ENCODE results near the gene CARM1. TPM values are rescaled to one million over a fixed set of nuclear protein-coding genes. Genes with fewer than 3 reads are reported as not detected.

The CARM1 gene
- total RNA-seq, 1 donor from 2014 or later, result 66.7 TPM

DNA sequence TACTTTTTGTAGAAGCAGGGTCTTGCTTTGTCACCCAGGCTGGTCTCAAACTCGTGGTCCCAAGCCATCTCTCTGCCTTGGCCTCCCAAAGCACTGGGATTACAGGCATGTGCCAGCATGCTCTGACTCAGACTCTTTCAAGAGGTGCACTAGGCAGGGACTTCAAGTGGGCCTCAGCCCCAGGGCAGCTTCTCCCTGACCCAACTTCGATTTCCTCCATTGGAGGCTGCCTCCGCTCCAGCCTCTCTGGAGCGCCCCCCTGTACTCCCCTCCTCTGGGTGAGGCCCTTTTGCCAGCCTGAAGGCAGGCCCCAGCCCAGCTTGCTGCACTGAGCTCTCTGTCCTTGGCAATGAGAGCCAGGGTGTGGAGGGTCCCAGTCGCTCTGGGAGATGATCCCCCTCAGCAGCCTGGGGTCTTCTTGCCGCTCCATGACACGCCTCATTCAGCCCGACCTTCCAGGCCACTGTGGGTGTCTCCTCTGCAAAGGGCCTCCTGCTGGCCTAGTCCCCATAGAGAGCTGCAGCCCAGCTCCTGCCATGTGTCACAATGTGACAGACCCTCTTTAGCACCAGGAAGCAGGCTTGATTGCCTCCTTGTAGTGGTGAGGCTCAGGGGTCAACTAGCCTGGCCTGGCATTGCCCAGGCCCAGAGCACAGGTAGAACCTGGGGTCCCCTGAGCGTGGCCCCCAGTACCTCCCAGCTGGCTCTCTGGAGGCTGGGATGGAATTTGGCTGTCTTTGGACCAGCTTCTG lies 16.4 kb downstream of the CARM1 start:
- H3K4me1 Mint-ChIP-seq (ENCODE audit: unreplicated experiment), result peaks cover 39% of the 10 kb centered on the region
- H3K9me3 Mint-ChIP-seq (ENCODE audit: unreplicated experiment), result no peaks in the 10 kb centered on the region
- H3K27me3 Mint-ChIP-seq (ENCODE audit: unreplicated experiment), result no peaks in the 10 kb centered on the region
- TF ChIP-seq, protein P1, sequence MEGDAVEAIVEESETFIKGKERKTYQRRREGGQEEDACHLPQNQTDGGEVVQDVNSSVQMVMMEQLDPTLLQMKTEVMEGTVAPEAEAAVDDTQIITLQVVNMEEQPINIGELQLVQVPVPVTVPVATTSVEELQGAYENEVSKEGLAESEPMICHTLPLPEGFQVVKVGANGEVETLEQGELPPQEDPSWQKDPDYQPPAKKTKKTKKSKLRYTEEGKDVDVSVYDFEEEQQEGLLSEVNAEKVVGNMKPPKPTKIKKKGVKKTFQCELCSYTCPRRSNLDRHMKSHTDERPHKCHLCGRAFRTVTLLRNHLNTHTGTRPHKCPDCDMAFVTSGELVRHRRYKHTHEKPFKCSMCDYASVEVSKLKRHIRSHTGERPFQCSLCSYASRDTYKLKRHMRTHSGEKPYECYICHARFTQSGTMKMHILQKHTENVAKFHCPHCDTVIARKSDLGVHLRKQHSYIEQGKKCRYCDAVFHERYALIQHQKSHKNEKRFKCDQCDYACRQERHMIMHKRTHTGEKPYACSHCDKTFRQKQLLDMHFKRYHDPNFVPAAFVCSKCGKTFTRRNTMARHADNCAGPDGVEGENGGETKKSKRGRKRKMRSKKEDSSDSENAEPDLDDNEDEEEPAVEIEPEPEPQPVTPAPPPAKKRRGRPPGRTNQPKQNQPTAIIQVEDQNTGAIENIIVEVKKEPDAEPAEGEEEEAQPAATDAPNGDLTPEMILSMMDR (IDR thresholded peaks at IDR 0.05), result no peak
- no peaks in the 10 kb centered on the region for H3K36me3 Mint-ChIP-seq (ENCODE audit: unreplicated experiment)
- H3K4me3 Mint-ChIP-seq (ENCODE audit: unreplicated experiment), result no peak overlapping the region
- no peak for DNase-seq (ENCODE audit: extremely low spot score, unreplicated experiment)
- peak overlapping the region; percentile 24 for H3K27ac Mint-ChIP-seq (ENCODE audit: unreplicated experiment)

DNA sequence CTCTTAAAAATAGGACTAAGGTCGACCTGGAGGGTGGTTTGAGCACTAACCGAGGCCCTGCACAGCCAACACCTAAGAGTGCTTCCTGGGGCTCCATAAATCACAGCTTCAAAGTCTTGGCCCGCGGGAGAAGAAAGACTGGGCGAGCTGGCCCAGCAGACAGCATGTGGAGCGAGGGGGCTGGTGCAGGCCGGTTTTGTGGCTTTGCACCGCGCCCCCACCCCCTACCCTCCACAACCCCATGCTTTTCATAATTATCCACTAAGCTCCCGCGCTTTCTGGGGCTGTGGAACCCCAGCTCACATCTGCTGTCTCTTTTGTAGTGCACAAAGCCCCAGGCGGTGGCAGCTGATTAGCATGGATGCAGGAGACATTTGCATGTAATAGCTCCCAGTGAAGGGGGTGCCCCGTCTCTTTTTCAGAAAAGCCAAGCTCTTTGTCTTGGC lies 17.1 kb downstream of the CARM1 start:
- no peak for DNase-seq (ENCODE audit: extremely low spot score, unreplicated experiment)
- peaks cover 39% of the 10 kb centered on the region for H3K4me1 Mint-ChIP-seq (ENCODE audit: unreplicated experiment)
- no peaks in the 10 kb centered on the region for H3K9me3 Mint-ChIP-seq (ENCODE audit: unreplicated experiment)
- H3K4me3 Mint-ChIP-seq (ENCODE audit: unreplicated experiment), result no peak overlapping the region
- H3K27me3 Mint-ChIP-seq (ENCODE audit: unreplicated experiment), result no peaks in the 10 kb centered on the region
- H3K27ac Mint-ChIP-seq (ENCODE audit: unreplicated experiment), result no peak overlapping the region
- H3K36me3 Mint-ChIP-seq (ENCODE audit: unreplicated experiment), result no peaks in the 10 kb centered on the region
- TF ChIP-seq, protein P1 (IDR thresholded peaks at IDR 0.05), result no peak

DNA sequence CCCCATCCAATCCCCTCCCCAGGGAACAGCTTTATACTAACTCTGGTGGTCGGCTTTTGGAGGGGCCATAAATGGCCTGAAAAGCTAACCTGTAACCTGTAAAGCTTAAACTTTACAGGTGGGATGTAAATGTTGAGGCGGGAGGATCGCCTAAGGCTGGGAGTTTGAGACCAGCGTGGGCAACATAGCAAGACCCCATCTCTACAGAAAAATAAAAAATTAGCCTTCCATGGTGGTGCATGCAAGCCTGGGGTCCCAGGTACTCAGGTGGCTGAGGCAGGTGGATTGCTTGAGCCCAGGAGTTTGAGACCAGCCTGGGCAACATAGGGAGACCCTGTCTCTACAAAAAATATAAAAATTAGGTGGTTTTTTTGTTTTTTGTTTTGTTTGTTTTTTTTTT lies 18.5 kb downstream of the CARM1 start:
- Mint-ChIP-seq H3K27ac (ENCODE audit: unreplicated experiment) (no peak overlapping the region), H3K9me3 (ENCODE audit: unreplicated experiment) (no peaks in the 10 kb centered on the region), H3K4me3 (ENCODE audit: unreplicated experiment) (no peak overlapping the region), H3K27me3 (ENCODE audit: unreplicated experiment) (no peaks in the 10 kb centered on the region), H3K4me1 (ENCODE audit: unreplicated experiment) (peaks cover 42% of the 10 kb centered on the region), H3K36me3 (ENCODE audit: unreplicated experiment) (no peaks in the 10 kb centered on the region)
- TF ChIP-seq, protein P1 (IDR thresholded peaks at IDR 0.05), result no peak
- DNase-seq (ENCODE audit: extremely low spot score, unreplicated experiment), result no peak

DNA sequence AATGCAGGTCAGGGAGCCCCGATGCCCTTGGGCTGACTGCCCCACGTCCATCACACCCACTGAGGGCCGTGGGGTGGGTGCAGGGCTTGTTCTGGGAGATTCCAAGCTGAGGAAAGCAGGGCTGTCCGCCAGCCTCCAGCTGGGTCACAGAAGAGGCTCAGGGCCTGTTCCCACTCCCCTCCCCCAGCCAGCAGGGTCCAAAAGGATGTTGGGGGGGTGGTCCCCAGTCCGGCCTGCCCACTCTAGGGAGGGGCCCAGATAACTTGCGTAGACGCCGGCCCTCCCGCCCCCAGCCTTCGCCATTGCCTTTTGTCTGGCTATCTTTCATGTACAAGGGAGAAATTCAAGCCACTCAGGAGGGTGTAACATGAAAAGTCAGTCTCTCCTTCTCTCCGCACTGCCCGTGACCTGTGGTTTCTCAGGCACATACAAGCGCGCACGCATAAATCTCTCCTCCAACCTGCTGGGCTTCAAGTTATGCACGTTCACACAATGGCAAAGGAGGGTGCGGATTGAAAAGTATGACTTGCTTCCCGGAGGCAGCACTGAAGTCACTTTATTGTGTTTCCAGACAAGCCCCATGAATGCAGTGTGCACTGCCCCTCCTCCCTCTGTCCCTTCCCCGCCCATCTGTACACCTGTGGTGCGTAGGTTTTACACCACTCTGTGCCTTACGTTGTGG lies 20.2 kb downstream of the CARM1 start:
- H3K27me3 Mint-ChIP-seq (ENCODE audit: unreplicated experiment), result no peaks in the 10 kb centered on the region
- no peaks in the 10 kb centered on the region for H3K9me3 Mint-ChIP-seq (ENCODE audit: unreplicated experiment)
- TF ChIP-seq, protein P1 (IDR thresholded peaks at IDR 0.05), result no peak
- H3K4me1 Mint-ChIP-seq (ENCODE audit: unreplicated experiment), result peaks cover 45% of the 10 kb centered on the region
- H3K27ac Mint-ChIP-seq (ENCODE audit: unreplicated experiment), result no peak overlapping the region
- DNase-seq (ENCODE audit: extremely low spot score, unreplicated experiment), result no peak
- no peaks in the 10 kb centered on the region for H3K36me3 Mint-ChIP-seq (ENCODE audit: unreplicated experiment)
- H3K4me3 Mint-ChIP-seq (ENCODE audit: unreplicated experiment), result no peak overlapping the region

DNA sequence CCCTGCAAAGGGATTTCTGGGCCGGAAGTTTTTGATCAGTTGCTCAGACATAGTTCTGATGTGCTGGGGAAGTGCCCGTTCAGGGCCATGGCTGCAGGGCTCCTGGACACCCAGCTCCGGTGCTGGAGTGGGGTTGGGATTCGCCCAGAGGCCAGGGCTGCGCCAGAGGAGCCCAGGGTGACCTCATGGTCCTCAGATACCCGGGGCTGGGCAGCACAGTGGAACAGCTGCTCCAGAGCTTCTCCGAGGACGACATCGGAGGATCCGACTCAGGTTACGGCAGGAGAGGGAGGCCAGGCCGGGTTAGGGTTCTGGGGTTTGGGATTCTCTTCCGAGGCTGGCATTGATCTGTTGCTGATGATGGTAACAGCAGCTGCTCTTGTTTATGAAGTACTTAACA lies 20.9 kb downstream of the CARM1 start:
- Mint-ChIP-seq H3K9me3 (ENCODE audit: unreplicated experiment) (no peaks in the 10 kb centered on the region), H3K36me3 (ENCODE audit: unreplicated experiment) (no peaks in the 10 kb centered on the region), H3K27ac (ENCODE audit: unreplicated experiment) (no peak overlapping the region), H3K4me1 (ENCODE audit: unreplicated experiment) (peaks cover 49% of the 10 kb centered on the region), H3K4me3 (ENCODE audit: unreplicated experiment) (no peak overlapping the region), H3K27me3 (ENCODE audit: unreplicated experiment) (no peaks in the 10 kb centered on the region)
- TF ChIP-seq, protein P1 (IDR thresholded peaks at IDR 0.05), result no peak
- DNase-seq (ENCODE audit: extremely low spot score, unreplicated experiment), result no peak

Data from osteocyte (in vitro differentiated cells).